Fibroblast of lung (primary cell): ENCODE measurements around the gene EPB41. TPM values are rescaled to one million over a fixed set of nuclear protein-coding genes. Genes with fewer than 3 reads are reported as not detected.

Experiments used
- DNase-seq, 2 donors: peaks; one replicate each; pipeline versions ENCODE4 v3.0.0 to v3.0.0-alpha.2; 2010; ENCODE audit warnings: low read depth in 2 of 2
- H2AFZ ChIP-seq: 2 replicates; pipeline ENCODE4 v1.5.1; 2012; ENCODE audit warnings: low read length, control low read depth, inconsistent platforms
- H3K27ac ChIP-seq: 2 replicates; pipeline ENCODE4 v1.5.1; 2011; ENCODE audit warnings: low read length, control low read depth; ENCODE audit not compliant: insufficient read depth
- H3K27me3 ChIP-seq: 2 replicates; pipeline ENCODE4 v1.5.1; 2011; ENCODE audit warnings: mild to moderate bottlenecking, low read length; ENCODE audit not compliant: control insufficient read depth, insufficient read depth
- H3K36me3 ChIP-seq: 2 replicates; pipeline ENCODE4 v1.5.1; 2011; ENCODE audit warnings: low read length; ENCODE audit not compliant: control insufficient read depth, insufficient read depth
- H3K4me1 ChIP-seq: 2 replicates; pipeline ENCODE4 v1.5.1; 2011; ENCODE audit warnings: low read length; ENCODE audit not compliant: control insufficient read depth, insufficient read depth; ENCODE audit errors: extremely low read depth
- H3K4me2 ChIP-seq: 2 replicates; pipeline ENCODE4 v1.5.1; 2011; ENCODE audit warnings: low read length, control low read depth; ENCODE audit not compliant: insufficient read depth; ENCODE audit errors: extremely low read depth
- H3K4me3 ChIP-seq, 4 experiments: fragments of 200-600 bp in 1 of 4; sonication (generic) in 1 of 4; replicated peaks in 1 of 4; 2 replicates each; pipeline ENCODE4 v1.5.1; 2011 to 2016; ENCODE audit warnings: low read length in 4 of 4, low read depth in 3 of 4, mild to moderate bottlenecking in 3 of 4, control low read depth in 2 of 4, inconsistent platforms in 1 of 4, mixed read lengths in 1 of 4; ENCODE audit not compliant: insufficient read depth in 1 of 4; ENCODE audit errors: control extremely low read depth in 1 of 4
- H3K79me2 ChIP-seq: 2 replicates; pipeline ENCODE4 v1.5.1; 2012; ENCODE audit warnings: mild to moderate bottlenecking, low read length, inconsistent platforms; ENCODE audit not compliant: control insufficient read depth, insufficient read depth
- H3K9ac ChIP-seq: 2 replicates; pipeline ENCODE4 v1.5.1; 2011; ENCODE audit warnings: mild to moderate bottlenecking, low read length, control low read depth; ENCODE audit not compliant: insufficient read depth
- H3K9me3 ChIP-seq: 2 replicates; pipeline ENCODE4 v1.5.1; 2012; ENCODE audit warnings: low read depth, low read length; ENCODE audit not compliant: control insufficient read depth, insufficient read depth
- H4K20me1 ChIP-seq: 2 replicates; pipeline ENCODE4 v1.5.1; 2011; ENCODE audit warnings: low read length; ENCODE audit not compliant: control insufficient read depth, insufficient read depth; ENCODE audit errors: extremely low read depth
- EZH2 ChIP-seq: IDR thresholded peaks from 2 replicates; pipeline ENCODE4 v1.5.1; 2012; ENCODE audit warnings: low read length, control low read depth, mild to moderate bottlenecking; ENCODE audit errors: missing control alignments
- polyA plus RNA-seq, 2 donors: library from polyadenylated mRNA; depleted of rRNA in 1 of 2; stranded (reverse) in 1 of 2; unstranded in 1 of 2; fragments of >200 nt; gene quantifications; 2 replicates each; pipeline ENCODE4 v1.2.1, GENCODE V29; 2011 to 2012; ENCODE audit warnings: missing spikeins in 1 of 2
- total RNA-seq: library from RNA; depleted of rRNA; stranded (reverse); fragments of >200 nt; gene quantifications from 2 replicates; pipeline ENCODE4 v1.2.1, GENCODE V29; 2014
- TF ChIP-seq, protein P1 (sequence below), 2 donors: IDR thresholded peaks in 1 of 2; conservative IDR thresholded peaks in 1 of 2; 1 replicate in 1 of 2; 2 replicates in 1 of 2; pipeline ENCODE4 v1.5.1; 2011 to 2012; ENCODE audit warnings: low read length in 2 of 2, control low read depth in 1 of 2, inconsistent platforms in 1 of 2, low read depth in 1 of 2, mild to moderate bottlenecking in 1 of 2

EPB41 gene
- total and polyA plus RNA-seq, 2 donors (not counting 1 experiment from before 2014, with no cell fraction given) = 7.4 to 38.0 TPM

DNA sequence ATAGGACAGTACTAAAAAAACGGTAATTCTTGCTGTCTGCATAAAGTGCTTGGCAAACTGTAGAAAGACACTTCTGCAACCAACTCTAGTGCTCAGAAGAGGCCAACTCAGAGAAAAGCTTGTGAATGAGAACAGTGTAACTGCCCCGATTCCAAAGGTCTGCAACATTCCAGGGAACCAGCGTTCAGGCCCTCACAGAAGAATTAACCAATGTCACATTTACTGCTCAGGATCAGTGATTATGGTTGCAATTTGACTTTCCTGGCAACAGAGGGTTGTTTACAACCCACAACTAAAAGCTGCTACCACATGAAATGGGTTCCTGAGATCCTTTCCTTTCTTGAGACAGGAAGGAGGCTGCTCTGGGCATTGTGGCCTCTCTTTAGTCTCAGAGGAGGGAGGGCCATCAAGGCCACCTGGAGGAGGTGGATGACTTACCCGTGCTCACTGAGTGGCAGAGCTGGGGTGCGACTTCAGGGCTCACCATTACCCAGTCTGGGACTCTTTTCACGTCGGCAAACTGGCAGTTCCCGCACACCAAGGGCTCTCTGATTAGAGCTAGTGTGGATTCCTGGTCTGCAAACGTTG lies 252.0 kb downstream of the EPB41 start:
- Histone ChIP-seq H3K4me1 (peaks cover 9% of the 10 kb centered on the region), H3K4me2 (no peak overlapping the region), H3K79me2 (peaks cover 97% of the 10 kb centered on the region), H4K20me1 (no peaks in the 10 kb centered on the region), H3K27me3 (no peaks in the 10 kb centered on the region), H3K9ac (no peak overlapping the region), H3K36me3 (peaks cover 5% of the 10 kb centered on the region), H2AFZ (no peak overlapping the region), H3K9me3 (no peaks in the 10 kb centered on the region), H3K27ac (peak overlapping the region; percentile 52), H3K4me3 (no peak overlapping the region)
- DNase-seq = no peak
- no peak for TF ChIP-seq EZH2
- TF ChIP-seq, protein P1, sequence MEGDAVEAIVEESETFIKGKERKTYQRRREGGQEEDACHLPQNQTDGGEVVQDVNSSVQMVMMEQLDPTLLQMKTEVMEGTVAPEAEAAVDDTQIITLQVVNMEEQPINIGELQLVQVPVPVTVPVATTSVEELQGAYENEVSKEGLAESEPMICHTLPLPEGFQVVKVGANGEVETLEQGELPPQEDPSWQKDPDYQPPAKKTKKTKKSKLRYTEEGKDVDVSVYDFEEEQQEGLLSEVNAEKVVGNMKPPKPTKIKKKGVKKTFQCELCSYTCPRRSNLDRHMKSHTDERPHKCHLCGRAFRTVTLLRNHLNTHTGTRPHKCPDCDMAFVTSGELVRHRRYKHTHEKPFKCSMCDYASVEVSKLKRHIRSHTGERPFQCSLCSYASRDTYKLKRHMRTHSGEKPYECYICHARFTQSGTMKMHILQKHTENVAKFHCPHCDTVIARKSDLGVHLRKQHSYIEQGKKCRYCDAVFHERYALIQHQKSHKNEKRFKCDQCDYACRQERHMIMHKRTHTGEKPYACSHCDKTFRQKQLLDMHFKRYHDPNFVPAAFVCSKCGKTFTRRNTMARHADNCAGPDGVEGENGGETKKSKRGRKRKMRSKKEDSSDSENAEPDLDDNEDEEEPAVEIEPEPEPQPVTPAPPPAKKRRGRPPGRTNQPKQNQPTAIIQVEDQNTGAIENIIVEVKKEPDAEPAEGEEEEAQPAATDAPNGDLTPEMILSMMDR (conservative IDR thresholded peaks at IDR 0.05 in 1 of 2, IDR thresholded peaks at IDR 0.05 in 1 of 2; ENCODE audit: low read depth in 1 of 2, low read length in 2 of 2) = no peak

- H3K9ac ChIP-seq = no peak overlapping the region
- peaks cover 5% of the 10 kb centered on the region for H3K4me1 ChIP-seq
- peaks cover 1% of the 10 kb centered on the region for H4K20me1 ChIP-seq
- no peak for TF ChIP-seq EZH2
- TF ChIP-seq, protein P1 (conservative IDR thresholded peaks at IDR 0.05 in 1 of 2, IDR thresholded peaks at IDR 0.05 in 1 of 2; ENCODE audit: low read depth in 1 of 2, low read length in 2 of 2) = no peak
- peaks cover 5% of the 10 kb centered on the region for H3K36me3 ChIP-seq
- no peak overlapping the region for H3K4me3 ChIP-seq
- H2AFZ ChIP-seq = no peak overlapping the region
- peaks cover 98% of the 10 kb centered on the region for H3K79me2 ChIP-seq
- H3K27ac ChIP-seq = no peak overlapping the region
- H3K27me3 ChIP-seq = no peaks in the 10 kb centered on the region
- H3K9me3 ChIP-seq = no peaks in the 10 kb centered on the region
- H3K4me2 ChIP-seq = no peak overlapping the region
- DNase-seq = no peak
Observed at GRCh38 chr1:29167904-29168303, 253.5 kb downstream of the EPB41 start.

Other genes with a start within 250 kb of the EPB41 start
- 5.4 and 6.2 TPM in 2 replicates for gene GMEB1, start 245.8 kb upstream of the EPB41 start, total RNA-seq
- 8.9 and 9.4 TPM in 2 replicates for gene GMEB1, start 245.8 kb upstream of the EPB41 start, polyA plus RNA-seq
- gene YTHDF2, start 177.6 kb upstream of the EPB41 start, total RNA-seq = 57.3 and 57.5 TPM in 2 replicates
- 87.9 and 89.0 TPM in 2 replicates for gene YTHDF2, start 177.6 kb upstream of the EPB41 start, polyA plus RNA-seq
- under 0.01 TPM in 1 of 2 replicates, not detected in the other for gene OPRD1, start 102.4 kb upstream of the EPB41 start, total RNA-seq
- 0.01 TPM in 1 of 2 replicates, not detected in the other for gene OPRD1, start 102.4 kb upstream of the EPB41 start, polyA plus RNA-seq
- 17.7 and 18.5 TPM in 2 replicates for gene TMEM200B, start 209.3 kb downstream of the EPB41 start, total RNA-seq
- gene TMEM200B, start 209.3 kb downstream of the EPB41 start, polyA plus RNA-seq = 12.6 and 20.8 TPM in 2 replicates